HCT116 (cell line): ENCODE results near the gene CRISPLD2. TPM values are rescaled to one million over a fixed set of nuclear protein-coding genes. Genes with fewer than 3 reads are reported as not detected.

Source experiments
- CEBPB ChIP-seq: IDR thresholded peaks from 2 replicates; pipeline ENCODE4 v1.6.1; 2012; ENCODE audit warnings: low read depth
- EZH2phosphoT487 ChIP-seq: fragments of 200-600 bp; IDR thresholded peaks from 2 replicates; pipeline ENCODE4 v1.6.1; 2018; ENCODE audit warnings: antibody characterized with exemption, borderline replicate concordance
- JUND ChIP-seq: IDR thresholded peaks from 2 replicates; pipeline ENCODE4 v1.6.1; 2012
- POLR2AphosphoS5 ChIP-seq: IDR thresholded peaks from 2 replicates; pipeline ENCODE4 v1.6.1; 2011; ENCODE audit warnings: mild to moderate bottlenecking, low read depth, low read length, moderate library complexity
- RAD21 ChIP-seq: IDR thresholded peaks from 2 replicates; pipeline ENCODE4 v1.6.1; 2012; ENCODE audit warnings: low read depth, mild to moderate bottlenecking
- SIN3A ChIP-seq: IDR thresholded peaks from 2 replicates; pipeline ENCODE4 v1.6.1; 2012; ENCODE audit warnings: low read depth
- SP1 ChIP-seq: IDR thresholded peaks from 2 replicates; pipeline ENCODE4 v1.6.1; 2012; ENCODE audit warnings: low read depth
- SRF ChIP-seq: IDR thresholded peaks from 2 replicates; pipeline ENCODE4 v1.6.1; 2012; ENCODE audit warnings: low read depth
- YY1 ChIP-seq: IDR thresholded peaks from 2 replicates; pipeline ENCODE4 v1.6.1; 2011; ENCODE audit warnings: low read length, low read depth, moderate library complexity, mild to moderate bottlenecking; ENCODE audit not compliant: insufficient replicate concordance; ENCODE audit errors: extremely low read depth
- ZNF274 ChIP-seq: fragments of 200-500 bp; sonication (Bioruptor generic); IDR thresholded peaks from 2 replicates; pipeline ENCODE4 v1.6.1; 2014; ENCODE audit warnings: mild to moderate bottlenecking, low read depth, low read length, inconsistent platforms
- total RNA-seq: library from RNA; stranded (reverse); gene quantifications from one replicate; pipeline ENCODE4 v1.2.1, GENCODE V29; 2021; ENCODE audit not compliant: unreplicated experiment
- TF ChIP-seq, protein P1 (sequence below), 3 experiments: fragments of 200-600 bp in 1 of 3; sonication (generic) in 1 of 3; IDR thresholded peaks in 2 of 3; conservative IDR thresholded peaks in 1 of 3; 2 replicates each; pipeline ENCODE4 v1.5.1; 2012 to 2017; ENCODE audit warnings: low read depth in 2 of 3, low read length in 2 of 3, antibody characterized with exemption in 1 of 3, borderline replicate concordance in 1 of 3, control low read depth in 1 of 3, mild to moderate bottlenecking in 1 of 3, mixed read lengths in 1 of 3, mixed run types in 1 of 3, moderate library complexity in 1 of 3; ENCODE audit not compliant: insufficient read depth in 1 of 3
- TF ChIP-seq, protein P2 (sequence below): IDR thresholded peaks from 2 replicates; pipeline ENCODE4 v1.6.1; 2012; ENCODE audit warnings: low read depth

Gene CRISPLD2
- total RNA-seq, 1 experiment from 2014 or later: 4.6 TPM

GRCh38 chr16:84827897-84828296 is 8.1 kb downstream of the CRISPLD2 start (continued):
- TF ChIP-seq, protein P1, sequence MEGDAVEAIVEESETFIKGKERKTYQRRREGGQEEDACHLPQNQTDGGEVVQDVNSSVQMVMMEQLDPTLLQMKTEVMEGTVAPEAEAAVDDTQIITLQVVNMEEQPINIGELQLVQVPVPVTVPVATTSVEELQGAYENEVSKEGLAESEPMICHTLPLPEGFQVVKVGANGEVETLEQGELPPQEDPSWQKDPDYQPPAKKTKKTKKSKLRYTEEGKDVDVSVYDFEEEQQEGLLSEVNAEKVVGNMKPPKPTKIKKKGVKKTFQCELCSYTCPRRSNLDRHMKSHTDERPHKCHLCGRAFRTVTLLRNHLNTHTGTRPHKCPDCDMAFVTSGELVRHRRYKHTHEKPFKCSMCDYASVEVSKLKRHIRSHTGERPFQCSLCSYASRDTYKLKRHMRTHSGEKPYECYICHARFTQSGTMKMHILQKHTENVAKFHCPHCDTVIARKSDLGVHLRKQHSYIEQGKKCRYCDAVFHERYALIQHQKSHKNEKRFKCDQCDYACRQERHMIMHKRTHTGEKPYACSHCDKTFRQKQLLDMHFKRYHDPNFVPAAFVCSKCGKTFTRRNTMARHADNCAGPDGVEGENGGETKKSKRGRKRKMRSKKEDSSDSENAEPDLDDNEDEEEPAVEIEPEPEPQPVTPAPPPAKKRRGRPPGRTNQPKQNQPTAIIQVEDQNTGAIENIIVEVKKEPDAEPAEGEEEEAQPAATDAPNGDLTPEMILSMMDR (IDR thresholded peaks at IDR 0.05 in 2 of 3, conservative IDR thresholded peaks at IDR 0.05 in 1 of 3; ENCODE audit: borderline replicate concordance in 1 of 3, insufficient read depth in 1 of 3, low read depth in 2 of 3, low read length in 2 of 3): no peak
- TF ChIP-seq, protein P2, sequence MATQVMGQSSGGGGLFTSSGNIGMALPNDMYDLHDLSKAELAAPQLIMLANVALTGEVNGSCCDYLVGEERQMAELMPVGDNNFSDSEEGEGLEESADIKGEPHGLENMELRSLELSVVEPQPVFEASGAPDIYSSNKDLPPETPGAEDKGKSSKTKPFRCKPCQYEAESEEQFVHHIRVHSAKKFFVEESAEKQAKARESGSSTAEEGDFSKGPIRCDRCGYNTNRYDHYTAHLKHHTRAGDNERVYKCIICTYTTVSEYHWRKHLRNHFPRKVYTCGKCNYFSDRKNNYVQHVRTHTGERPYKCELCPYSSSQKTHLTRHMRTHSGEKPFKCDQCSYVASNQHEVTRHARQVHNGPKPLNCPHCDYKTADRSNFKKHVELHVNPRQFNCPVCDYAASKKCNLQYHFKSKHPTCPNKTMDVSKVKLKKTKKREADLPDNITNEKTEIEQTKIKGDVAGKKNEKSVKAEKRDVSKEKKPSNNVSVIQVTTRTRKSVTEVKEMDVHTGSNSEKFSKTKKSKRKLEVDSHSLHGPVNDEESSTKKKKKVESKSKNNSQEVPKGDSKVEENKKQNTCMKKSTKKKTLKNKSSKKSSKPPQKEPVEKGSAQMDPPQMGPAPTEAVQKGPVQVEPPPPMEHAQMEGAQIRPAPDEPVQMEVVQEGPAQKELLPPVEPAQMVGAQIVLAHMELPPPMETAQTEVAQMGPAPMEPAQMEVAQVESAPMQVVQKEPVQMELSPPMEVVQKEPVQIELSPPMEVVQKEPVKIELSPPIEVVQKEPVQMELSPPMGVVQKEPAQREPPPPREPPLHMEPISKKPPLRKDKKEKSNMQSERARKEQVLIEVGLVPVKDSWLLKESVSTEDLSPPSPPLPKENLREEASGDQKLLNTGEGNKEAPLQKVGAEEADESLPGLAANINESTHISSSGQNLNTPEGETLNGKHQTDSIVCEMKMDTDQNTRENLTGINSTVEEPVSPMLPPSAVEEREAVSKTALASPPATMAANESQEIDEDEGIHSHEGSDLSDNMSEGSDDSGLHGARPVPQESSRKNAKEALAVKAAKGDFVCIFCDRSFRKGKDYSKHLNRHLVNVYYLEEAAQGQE: no peak
- TF ChIP-seq CEBPB: no peak
- TF ChIP-seq JUND: no peak
- no peak for TF ChIP-seq EZH2phosphoT487
- TF ChIP-seq ZNF274: no peak
- TF ChIP-seq SIN3A: no peak
- TF ChIP-seq SRF: no peak
- TF ChIP-seq POLR2AphosphoS5: no peak
- no peak for TF ChIP-seq RAD21
- TF ChIP-seq YY1: no peak
- no peak for TF ChIP-seq SP1
